HG02588 (cell line): ENCODE measurements around the gene PI4KA.
A peak's percentile ranks its signal among the peaks of the same experiment; 100 is the strongest.
"Not testable (repeated sequence)": the region's sequence is repeated elsewhere in the genome, so short reads cannot be mapped to it uniquely, and the experiment has no call there.

Source experiments
- ATAC-seq: cut with Tn5 transposase; IDR thresholded peaks from one replicate; pipeline ENCODE4 v1.9.1; 2021; ENCODE audit warnings: mild to moderate bottlenecking, moderate library complexity; ENCODE audit not compliant: unreplicated experiment

Gene PI4KA

GRCh38 chr22:20732431-20732830 is 126.2 kb downstream of the PI4KA start:
- ATAC-seq: not testable (repeated sequence)

- ATAC-seq: no peak
Observed at GRCh38 chr22:20729194-20729593, 129.4 kb downstream of the PI4KA start.

GRCh38 chr22:20728523-20729190 is 130.0 kb downstream of the PI4KA start:
- no peak for ATAC-seq

GRCh38 chr22:20727118-20728015 is 131.2 kb downstream of the PI4KA start:
- no peak for ATAC-seq

GRCh38 chr22:20725987-20726558 is 132.5 kb downstream of the PI4KA start:
- no peak for ATAC-seq

GRCh38 chr22:20724676-20725454 is 133.7 kb downstream of the PI4KA start:
- no peak for ATAC-seq

- ATAC-seq: no peak
Observed at GRCh38 chr22:20721409-20722218, 137.0 kb downstream of the PI4KA start.

- ATAC-seq: no peak
Observed at GRCh38 chr22:20720692-20721408, 137.8 kb downstream of the PI4KA start.

GRCh38 chr22:20718727-20719126 is 139.9 kb downstream of the PI4KA start:
- ATAC-seq: not testable (repeated sequence)

- not testable (repeated sequence) for ATAC-seq
Observed at GRCh38 chr22:20717981-20718380, 140.6 kb downstream of the PI4KA start.

- not testable (repeated sequence) for ATAC-seq
Observed at GRCh38 chr22:20717213-20717866, 141.3 kb downstream of the PI4KA start.

GRCh38 chr22:20713116-20713515 is 145.5 kb downstream of the PI4KA start:
- ATAC-seq: not testable (repeated sequence)

GRCh38 chr22:20709966-20710365 is 148.6 kb downstream of the PI4KA start:
- not testable (repeated sequence) for ATAC-seq

- ATAC-seq: not testable (repeated sequence)
Observed at GRCh38 chr22:20707549-20708118, 151.0 kb downstream of the PI4KA start.

GRCh38 chr22:20703816-20704609 is 154.6 kb downstream of the PI4KA start:
- not testable (repeated sequence) for ATAC-seq

GRCh38 chr22:20703414-20703806 is 155.2 kb downstream of the PI4KA start:
- ATAC-seq: peak; percentile 21

GRCh38 chr22:20702546-20703413 is 155.8 kb downstream of the PI4KA start:
- ATAC-seq: peak; percentile 65
